Fibroblast of upper back skin (primary cell): ENCODE measurements around the gene PILRA.
"Not testable (repeated sequence)": the region's sequence is repeated elsewhere in the genome, so short reads cannot be mapped to it uniquely, and the experiment has no call there.

Experiments used
- DNase-seq: peaks from one replicate; pipeline ENCODE4 v3.0.0-alpha.2; 2013

Gene PILRA

DNA sequence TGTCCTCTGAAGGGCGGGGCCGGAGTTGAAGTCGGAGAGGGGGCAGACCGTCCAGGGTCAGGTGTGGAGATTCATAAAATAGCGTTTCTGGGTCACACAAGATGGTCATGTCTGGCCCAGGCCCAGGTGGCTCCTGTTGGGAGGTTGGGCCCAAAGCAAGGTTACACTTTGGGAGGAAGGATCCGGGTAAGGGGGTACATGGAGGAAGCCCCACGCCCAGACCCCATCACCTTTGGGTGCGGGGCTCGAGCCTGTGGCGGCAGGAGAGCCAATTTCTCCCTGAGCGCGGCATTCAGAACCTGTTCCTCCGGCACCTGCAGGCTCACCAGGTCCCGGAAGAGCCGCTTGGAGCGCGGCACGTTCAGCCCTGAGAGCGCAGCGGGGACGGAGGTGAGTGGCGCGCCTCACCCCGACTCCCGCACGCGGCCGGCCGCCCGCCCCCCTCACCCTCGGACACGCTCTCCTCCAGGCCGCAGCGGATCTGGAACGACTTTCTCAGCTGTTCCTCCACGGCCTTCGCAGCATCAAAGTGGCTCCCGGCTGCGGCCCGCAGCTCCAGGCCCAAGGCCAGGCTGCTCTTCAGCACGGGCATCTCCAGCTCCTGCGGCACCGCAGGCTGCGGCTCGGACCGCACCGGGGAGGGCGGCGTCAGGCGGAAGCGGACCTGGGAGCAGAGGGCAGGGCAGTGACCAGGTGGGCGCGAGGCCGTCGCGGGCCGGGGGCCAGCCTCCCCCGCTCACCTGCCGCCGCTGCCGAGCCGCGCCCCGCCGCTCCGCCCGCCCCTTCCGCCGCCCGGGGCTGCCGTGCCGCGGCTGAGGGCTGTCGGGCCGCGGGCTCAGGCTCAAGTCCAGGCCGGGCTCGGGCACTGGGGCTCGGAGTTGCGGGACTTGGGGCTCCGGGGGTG lies 62.4 kb downstream of the PILRA start:
- no peak for DNase-seq

DNA sequence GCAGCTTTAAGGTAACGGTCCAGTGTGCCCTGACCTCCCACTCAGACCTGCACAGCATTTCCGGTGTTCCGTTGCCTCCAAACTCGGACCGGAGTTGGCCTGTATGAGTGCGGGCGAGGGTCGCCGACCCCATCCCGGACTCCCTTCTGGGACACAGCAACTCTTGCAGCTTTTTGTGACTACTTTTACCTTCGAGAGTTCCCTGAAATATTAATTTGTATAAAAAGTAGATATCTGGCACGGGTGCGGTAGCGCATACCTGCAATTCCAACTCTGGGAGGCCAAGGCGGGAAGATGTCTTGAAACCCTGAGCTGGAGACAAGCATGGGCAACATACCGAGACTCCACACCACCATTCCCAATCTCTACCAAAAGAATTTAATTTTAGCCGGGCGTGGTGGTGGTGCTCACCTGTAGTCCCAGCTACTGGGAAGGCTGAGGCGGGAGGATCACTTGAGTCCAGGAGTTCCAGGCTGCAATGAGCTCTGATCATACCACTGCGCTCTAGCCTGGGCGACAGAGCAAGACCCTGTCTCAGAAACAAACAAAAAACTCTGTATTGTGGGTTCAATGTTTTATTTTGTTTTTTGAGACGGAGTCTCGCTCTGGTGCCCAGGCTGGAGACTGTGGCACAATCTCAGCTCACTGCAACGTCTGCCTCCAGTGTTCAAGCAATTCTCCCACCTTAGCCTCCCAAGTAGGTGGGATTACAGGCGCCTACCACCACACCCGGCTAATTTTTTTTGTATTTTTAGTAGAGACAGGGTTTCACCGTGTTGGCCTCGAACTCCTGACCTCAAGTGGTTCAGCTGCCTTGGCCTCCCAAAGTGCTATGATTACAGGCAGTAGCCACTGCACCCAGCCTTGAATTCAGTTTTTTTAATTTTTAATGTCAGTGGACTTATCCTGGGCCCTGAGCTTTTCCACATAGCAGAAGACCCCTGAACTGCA lies 64.1 kb downstream of the PILRA start:
- DNase-seq, result no peak

DNA sequence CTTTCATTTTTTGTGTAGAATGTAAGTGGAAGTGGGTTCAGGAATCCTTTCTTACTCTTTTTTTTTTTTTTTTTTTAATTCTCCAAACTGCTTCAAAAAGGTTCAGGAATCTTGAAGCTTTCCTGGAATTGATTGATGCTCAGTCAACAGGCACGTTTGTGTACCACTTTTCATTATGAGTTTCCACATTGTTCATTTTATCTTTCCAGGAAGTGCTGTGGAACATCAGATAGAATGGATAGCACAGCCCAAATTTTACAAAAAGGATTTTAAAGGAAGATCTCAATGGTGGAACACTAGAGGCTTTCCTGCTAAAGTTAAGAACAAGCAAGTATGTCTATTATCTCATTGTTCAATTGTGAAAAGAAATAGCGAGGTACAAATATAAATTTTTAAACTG lies 64.9 kb downstream of the PILRA start:
- DNase-seq, result no peak

DNA sequence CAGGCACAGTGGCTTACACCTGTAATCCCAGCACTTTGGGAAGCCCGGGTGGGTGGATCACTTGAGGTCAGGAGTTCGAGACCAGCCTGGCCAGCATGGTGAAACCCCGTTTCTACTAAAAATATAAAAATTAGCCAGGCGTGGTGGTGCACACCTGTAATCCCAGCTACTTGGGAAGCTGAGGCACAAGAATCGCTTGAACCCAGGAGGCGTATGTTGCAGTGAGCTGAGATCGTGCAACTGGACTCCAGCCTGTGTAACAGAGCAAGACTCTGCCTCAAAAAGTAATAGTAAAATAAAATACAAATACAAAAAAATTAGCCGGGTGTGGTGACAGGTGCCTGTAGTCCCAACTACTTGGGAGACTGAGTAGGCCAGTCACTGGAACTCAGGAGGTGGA lies 65.4 kb downstream of the PILRA start:
- DNase-seq, result not testable (repeated sequence)

DNA sequence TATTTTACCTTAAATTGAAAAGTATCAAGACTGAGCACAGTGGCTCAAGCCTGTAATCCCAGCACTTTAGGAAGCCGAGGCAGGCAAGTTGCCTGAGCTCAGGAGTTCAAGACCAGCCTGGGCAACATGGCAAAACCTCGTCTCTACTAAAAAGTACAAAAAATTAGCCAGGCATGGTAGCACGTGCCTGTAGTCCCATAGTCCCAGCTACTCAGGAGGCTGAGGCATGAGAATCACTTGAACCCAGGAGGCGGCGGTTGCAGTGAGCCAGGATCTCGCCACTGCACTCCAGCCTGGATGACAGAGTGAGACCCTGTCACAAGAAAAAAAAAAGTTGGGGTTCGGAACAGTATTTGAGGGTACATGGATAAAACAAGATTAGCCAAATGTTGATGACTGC lies 66.0 kb downstream of the PILRA start:
- not testable (repeated sequence) for DNase-seq

DNA sequence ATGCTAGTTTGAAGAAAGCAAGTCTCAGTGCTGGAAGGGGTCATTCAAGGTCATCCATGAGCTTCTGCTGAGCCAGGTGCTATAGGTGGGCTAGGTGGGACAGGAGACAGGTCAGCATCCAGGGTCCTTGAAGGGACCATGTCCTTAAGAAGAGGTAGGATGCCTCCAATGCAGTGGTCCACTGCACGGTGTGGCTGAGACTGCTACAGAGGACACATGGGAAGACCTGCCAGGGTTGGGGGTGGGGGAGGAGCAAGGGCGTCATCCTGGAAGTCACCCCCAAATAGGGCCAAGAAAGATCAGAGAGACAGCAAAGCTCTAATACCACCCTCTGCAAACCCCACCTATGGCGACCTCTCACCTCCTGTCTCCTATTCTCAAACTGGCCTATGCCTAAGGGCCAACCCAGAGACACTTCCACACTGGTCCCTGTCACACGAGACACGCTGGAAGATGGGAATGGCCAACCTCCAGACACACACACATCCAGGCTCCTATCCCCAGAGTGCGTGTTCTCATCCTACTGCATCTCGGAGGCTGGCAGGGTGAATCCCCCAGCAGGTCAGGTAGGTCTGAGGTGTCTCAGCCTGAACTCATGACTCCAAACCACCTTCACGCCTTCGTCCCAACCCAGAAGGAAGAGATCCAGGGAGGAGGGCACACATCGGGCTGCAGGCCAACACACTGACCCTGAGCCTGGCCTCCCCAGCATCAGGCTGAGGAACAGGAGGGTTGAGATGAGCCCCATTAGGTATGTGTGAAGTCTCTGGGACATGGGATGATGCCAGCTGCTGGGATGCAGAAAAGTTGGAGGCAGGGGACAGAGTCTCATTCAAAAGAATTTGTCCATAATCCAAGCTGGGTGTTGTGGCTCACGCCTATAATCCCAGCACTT lies 68.6 kb downstream of the PILRA start:
- DNase-seq, result no peak

- DNase-seq, result no peak
Observed at GRCh38 chr7:100443096-100443840, 70.0 kb downstream of the PILRA start.

GRCh38 chr7:100444311-100445278 lies 71.3 kb downstream of the PILRA start:
- peak; percentile 36 for DNase-seq

DNA sequence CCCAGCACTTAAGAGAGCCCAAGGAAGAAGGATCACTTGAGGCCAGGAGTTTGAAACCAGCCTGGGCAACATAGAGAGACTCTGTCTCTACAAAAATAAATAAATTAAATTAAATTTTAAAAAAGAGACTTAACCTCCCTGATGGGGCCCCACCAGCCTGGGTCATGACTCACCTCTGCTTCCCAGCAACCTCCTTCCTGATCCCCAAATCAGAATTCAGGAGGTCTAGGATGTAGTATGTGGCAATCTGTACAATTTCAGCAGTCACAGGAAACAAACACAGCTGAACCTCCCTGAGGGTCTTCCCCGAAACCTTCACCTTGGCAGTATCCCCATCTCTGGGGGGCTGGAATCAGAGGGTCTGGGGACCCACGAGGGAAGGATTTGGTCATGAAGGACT lies 72.8 kb downstream of the PILRA start:
- peak; percentile 46 for DNase-seq

GRCh38 chr7:100447363-100447762 lies 74.1 kb downstream of the PILRA start:
- not testable (repeated sequence) for DNase-seq

DNA sequence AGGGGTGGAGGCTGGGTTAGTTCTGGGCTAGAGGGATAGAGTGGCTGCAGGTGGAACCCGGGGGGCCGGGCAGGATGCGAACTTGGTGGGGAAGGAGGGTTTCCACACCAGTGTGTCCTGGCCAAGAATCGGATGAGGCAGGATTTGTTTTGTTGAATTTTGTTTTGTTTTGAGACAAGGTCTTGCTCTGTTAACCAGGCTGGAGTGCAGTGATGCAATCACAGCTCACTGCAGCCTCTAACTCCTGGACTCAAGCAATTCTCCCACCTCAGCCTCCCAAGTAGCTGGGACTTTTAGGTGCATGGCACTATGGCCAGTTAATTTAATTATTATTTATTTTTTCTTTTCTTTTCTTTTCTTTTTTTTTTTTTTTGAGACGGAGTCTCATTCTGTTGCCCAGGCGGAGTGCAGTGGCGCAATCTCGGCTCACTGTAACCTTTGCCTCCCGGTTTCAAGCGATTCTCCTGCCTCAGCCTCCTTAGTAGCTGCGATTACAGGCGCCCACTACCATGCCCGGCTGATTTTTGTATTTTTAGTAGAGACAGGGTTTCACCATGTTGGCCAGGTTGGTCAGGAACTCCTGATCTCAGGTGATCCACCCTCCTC lies 76.0 kb downstream of the PILRA start:
- no peak for DNase-seq
